Stomach (tissue), 4 donors: ENCODE results near the gene GOT2.

ENCODE experiments used
- CTCF ChIP-seq, 7 experiments: fragments of 450-650 bp in 4 of 7; fragments of 200-600 bp in 3 of 7; sonication (generic) in 3 of 7; IDR thresholded peaks; one replicate each; pipeline ENCODE4 v1.5.1; 2016 to 2019; ENCODE audit warnings: antibody characterized with exemption in 7 of 7, control low read depth in 2 of 7, mild to moderate bottlenecking in 1 of 7
- EP300 ChIP-seq: sonication (generic); formaldehyde crosslinking; IDR thresholded peaks from one replicate; pipeline ENCODE4 v1.6.1; 2017; ENCODE audit warnings: antibody characterized with exemption
- POLR2AphosphoS5 ChIP-seq, 3 donors: sonication (generic); formaldehyde crosslinking; IDR thresholded peaks; one replicate each; pipeline ENCODE4 v1.6.1; 2016; ENCODE audit warnings: antibody characterized with exemption in 3 of 3

- no peak for TF ChIP-seq EP300
- TF ChIP-seq CTCF (IDR thresholded peaks at IDR 0.05) = no peak
- TF ChIP-seq POLR2AphosphoS5 (IDR thresholded peaks at IDR 0.05) = no peak
These were observed 20.4 kb downstream of the GOT2 start for GRCh38 chr16:58713742-58714141.
